Vagina (tissue), 2 donors: Measurements from ENCODE around the gene TCP11L2. TPM values are rescaled to one million over a fixed set of nuclear protein-coding genes. Genes with fewer than 3 reads are reported as not detected.

Experiments used
- DNase-seq, 2 donors: peaks; one replicate each; pipeline ENCODE4 v3.0.0-alpha.2; 2017; ENCODE audit errors: extremely low spot score in 2 of 2
- H3K27ac ChIP-seq: fragments of 200-600 bp; sonication (generic); one replicate; pipeline ENCODE4 v1.5.1; 2019
- H3K27me3 ChIP-seq: fragments of 200-600 bp; sonication (generic); one replicate; pipeline ENCODE4 v1.5.1; 2019
- H3K36me3 ChIP-seq, 2 donors: fragments of 200-600 bp; sonication (generic); one replicate each; pipeline ENCODE4 v1.5.1; 2017 to 2019
- H3K4me1 ChIP-seq: fragments of 200-600 bp; sonication (generic); one replicate; pipeline ENCODE4 v1.5.1; 2019
- H3K4me3 ChIP-seq, 2 donors: fragments of 200-600 bp; sonication (generic); 1 replicate in 1 of 2; 2 replicates in 1 of 2; pipeline ENCODE4 v1.5.1; 2016 to 2019
- H3K9me3 ChIP-seq: fragments of 200-600 bp; sonication (generic); one replicate; pipeline ENCODE4 v1.5.1; 2019
- POLR2A ChIP-seq, 2 donors: fragments of 450-650 bp; IDR thresholded peaks; one replicate each; pipeline ENCODE4 v1.6.1; 2017; ENCODE audit warnings: antibody characterized with exemption in 2 of 2, mild to moderate bottlenecking in 2 of 2, moderate library complexity in 2 of 2
- POLR2AphosphoS5 ChIP-seq, 2 donors: sonication (generic); formaldehyde crosslinking; IDR thresholded peaks; one replicate each; pipeline ENCODE4 v1.9.0; 2017; ENCODE audit warnings: antibody characterized with exemption in 2 of 2, mild to moderate bottlenecking in 2 of 2, low read depth in 1 of 2; ENCODE audit not compliant: insufficient read depth in 1 of 2
- intact Hi-C: fragments of 100-400 bp; cut with DNase I; formaldehyde crosslinking; loops from one replicate; pipeline ENCODE4 v1.15.1; 2023
- small RNA-seq: library from RNA; depleted of rRNA; stranded (forward); fragments of <200 nt; gene quantifications from one replicate; pipeline ENCODE3, GENCODE V24; 2016
- total RNA-seq: library from RNA; depleted of rRNA; stranded (reverse); fragments of >200 nt; gene quantifications from one replicate; pipeline ENCODE4 v1.2.3, GENCODE V29; 2016
- TF ChIP-seq, protein P1 (sequence below), 3 experiments: fragments of 450-650 bp in 2 of 3; fragments of 200-600 bp in 1 of 3; sonication (generic) in 1 of 3; IDR thresholded peaks; one replicate each; pipeline ENCODE4 v1.5.1; 2017 to 2019; ENCODE audit warnings: antibody characterized with exemption in 3 of 3, mild to moderate bottlenecking in 2 of 3, moderate library complexity in 2 of 3

TCP11L2 gene
- total RNA-seq, 1 donor from 2014 or later, result 47.1 TPM

- H3K4me3 ChIP-seq, result no peak overlapping the region
- intact Hi-C loops, result loop anchor here (5.0 to 10.0 kb wide), 3 partner anchors 450 to 718 kb away; no protein-coding TSS in a partner anchor
- no peaks in the 10 kb centered on the region for H3K27me3 ChIP-seq
- DNase-seq, result no peak
- no peak overlapping the region for H3K27ac ChIP-seq
- no peaks in the 10 kb centered on the region for H3K9me3 ChIP-seq
- H3K36me3 ChIP-seq, result peaks cover 0 to 11% of the 10 kb centered on the region in 2 donors
- H3K4me1 ChIP-seq, result no peaks in the 10 kb centered on the region
- TF ChIP-seq POLR2AphosphoS5 (IDR thresholded peaks at IDR 0.05; ENCODE audit: insufficient read depth in 1 of 2, low read depth in 1 of 2), result no peak
- TF ChIP-seq POLR2A (IDR thresholded peaks at IDR 0.05), result no peak
- TF ChIP-seq, protein P1, sequence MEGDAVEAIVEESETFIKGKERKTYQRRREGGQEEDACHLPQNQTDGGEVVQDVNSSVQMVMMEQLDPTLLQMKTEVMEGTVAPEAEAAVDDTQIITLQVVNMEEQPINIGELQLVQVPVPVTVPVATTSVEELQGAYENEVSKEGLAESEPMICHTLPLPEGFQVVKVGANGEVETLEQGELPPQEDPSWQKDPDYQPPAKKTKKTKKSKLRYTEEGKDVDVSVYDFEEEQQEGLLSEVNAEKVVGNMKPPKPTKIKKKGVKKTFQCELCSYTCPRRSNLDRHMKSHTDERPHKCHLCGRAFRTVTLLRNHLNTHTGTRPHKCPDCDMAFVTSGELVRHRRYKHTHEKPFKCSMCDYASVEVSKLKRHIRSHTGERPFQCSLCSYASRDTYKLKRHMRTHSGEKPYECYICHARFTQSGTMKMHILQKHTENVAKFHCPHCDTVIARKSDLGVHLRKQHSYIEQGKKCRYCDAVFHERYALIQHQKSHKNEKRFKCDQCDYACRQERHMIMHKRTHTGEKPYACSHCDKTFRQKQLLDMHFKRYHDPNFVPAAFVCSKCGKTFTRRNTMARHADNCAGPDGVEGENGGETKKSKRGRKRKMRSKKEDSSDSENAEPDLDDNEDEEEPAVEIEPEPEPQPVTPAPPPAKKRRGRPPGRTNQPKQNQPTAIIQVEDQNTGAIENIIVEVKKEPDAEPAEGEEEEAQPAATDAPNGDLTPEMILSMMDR (IDR thresholded peaks at IDR 0.05), result no peak
These were observed 84.4 kb downstream of the TCP11L2 start for GRCh38 chr12:106386813-106387535.

DNA sequence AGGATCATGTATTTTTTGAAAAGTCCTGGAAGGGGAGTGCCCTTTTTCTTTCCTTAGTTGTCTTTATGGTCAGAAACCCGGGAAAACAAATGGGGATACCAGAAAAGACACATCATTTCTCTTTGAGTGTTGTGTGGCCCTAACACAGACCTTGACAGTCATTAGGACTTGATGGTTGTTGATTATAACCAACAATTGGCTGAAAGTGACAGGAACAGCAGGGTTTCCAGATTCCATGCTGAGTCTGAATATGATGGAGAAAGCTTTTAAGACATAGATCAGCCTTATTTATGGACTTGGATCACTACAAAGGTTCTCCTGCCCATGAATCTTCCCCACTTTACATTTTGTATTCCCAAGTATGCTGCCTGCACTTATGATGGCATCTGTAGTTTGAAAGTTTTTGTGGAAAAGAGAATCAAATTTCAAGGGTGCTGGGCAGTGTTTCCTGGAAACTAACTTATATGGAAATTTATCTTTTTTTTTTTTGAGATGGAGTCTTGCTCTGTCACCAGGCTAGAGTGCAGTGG is 85.4 kb downstream of the TCP11L2 start:
- DNase-seq, result no peak
- intact Hi-C loops, result loop anchor here (5.0 to 10.0 kb wide), 3 partner anchors 449 to 717 kb away; no protein-coding TSS in a partner anchor
- H3K4me1 ChIP-seq, result no peaks in the 10 kb centered on the region
- TF ChIP-seq POLR2AphosphoS5 (IDR thresholded peaks at IDR 0.05; ENCODE audit: insufficient read depth in 1 of 2, low read depth in 1 of 2) (no peak), POLR2A (IDR thresholded peaks at IDR 0.05) (no peak)
- TF ChIP-seq, protein P1 (IDR thresholded peaks at IDR 0.05), result no peak
- H3K27me3 ChIP-seq, result no peaks in the 10 kb centered on the region
- H3K9me3 ChIP-seq, result no peaks in the 10 kb centered on the region
- no peak overlapping the region for H3K27ac ChIP-seq
- no peak overlapping the region for H3K4me3 ChIP-seq
- H3K36me3 ChIP-seq, result peaks cover 0 to 4% of the 10 kb centered on the region in 2 donors

DNA sequence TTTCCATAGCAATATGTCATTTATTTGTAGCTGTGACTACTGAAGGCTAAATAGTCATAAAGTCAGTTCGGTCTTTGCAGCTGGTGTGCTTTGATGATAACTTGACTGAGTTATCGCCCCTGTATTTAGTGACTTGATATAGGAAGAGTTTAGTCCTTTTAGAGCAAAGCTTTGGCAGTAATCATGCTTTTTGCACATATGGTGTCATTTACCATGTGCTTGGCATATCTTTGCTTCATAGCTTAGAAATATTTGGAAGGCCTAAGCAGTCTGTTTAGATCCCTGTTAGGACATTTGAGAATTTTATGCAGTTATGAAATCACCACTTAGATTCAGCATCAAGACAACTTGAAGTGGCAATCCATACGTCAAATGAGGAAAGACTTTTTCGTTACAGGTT is 86.6 kb downstream of the TCP11L2 start:
- no peak for DNase-seq
- Histone ChIP-seq H3K4me1 (no peaks in the 10 kb centered on the region), H3K4me3 (no peak overlapping the region), H3K27ac (no peak overlapping the region), H3K36me3 (peaks cover 0 to 14% of the 10 kb centered on the region in 2 donors), H3K9me3 (no peaks in the 10 kb centered on the region), H3K27me3 (no peaks in the 10 kb centered on the region)
- intact Hi-C loops, result loop anchor here (5.0 to 10.0 kb wide), 3 partner anchors 448 to 716 kb away; no protein-coding TSS in a partner anchor
- TF ChIP-seq, protein P1 (IDR thresholded peaks at IDR 0.05), result no peak
- no peak for TF ChIP-seq POLR2AphosphoS5 (IDR thresholded peaks at IDR 0.05; ENCODE audit: insufficient read depth in 1 of 2, low read depth in 1 of 2)
- no peak for TF ChIP-seq POLR2A (IDR thresholded peaks at IDR 0.05)

DNA sequence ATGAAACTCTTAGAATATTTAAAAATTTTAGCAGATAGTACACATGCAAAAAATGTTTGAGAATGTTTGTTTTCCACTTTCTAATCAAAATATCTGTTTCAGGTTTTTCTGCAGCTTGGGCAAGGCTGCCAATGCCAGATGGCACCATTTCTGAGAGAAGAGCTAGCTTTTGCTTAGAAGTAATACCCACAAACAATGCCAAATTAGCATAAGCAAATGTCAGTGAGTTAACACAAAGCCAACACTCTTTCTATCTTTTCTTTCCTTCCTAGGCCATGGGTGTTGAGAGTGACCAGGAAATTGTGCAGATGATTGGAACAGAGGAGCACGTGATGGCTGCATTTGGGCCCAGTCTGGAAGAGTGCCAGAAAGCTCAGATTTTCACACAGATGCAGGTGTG is 90.2 kb downstream of the TCP11L2 start:
- H3K4me3 ChIP-seq, result no peak overlapping the region
- H3K4me1 ChIP-seq, result no peaks in the 10 kb centered on the region
- intact Hi-C loops, result no loop called here
- DNase-seq, result no peak
- no peak overlapping the region for H3K27ac ChIP-seq
- peaks cover 0 to 18% of the 10 kb centered on the region in 2 donors for H3K36me3 ChIP-seq
- H3K27me3 ChIP-seq, result no peaks in the 10 kb centered on the region
- H3K9me3 ChIP-seq, result no peaks in the 10 kb centered on the region
- no peak for TF ChIP-seq POLR2AphosphoS5 (IDR thresholded peaks at IDR 0.05; ENCODE audit: insufficient read depth in 1 of 2, low read depth in 1 of 2)
- TF ChIP-seq POLR2A (IDR thresholded peaks at IDR 0.05), result no peak
- TF ChIP-seq, protein P1 (IDR thresholded peaks at IDR 0.05), result no peak

Small RNA genes lying within 50 kb of the gene (small RNA-seq; reads per million reads assigned to genes)
- not detected for gene RNU7-94P

Other genes with a start within 250 kb of the TCP11L2 start
- gene NUAK1, start 163.8 kb upstream of the TCP11L2 start, total RNA-seq, result 22.8 TPM
- gene CKAP4, start 54.7 kb upstream of the TCP11L2 start, total RNA-seq, result 42.5 TPM
- gene POLR3B, start 55.0 kb downstream of the TCP11L2 start, total RNA-seq, result 10.1 TPM